Prostate gland (tissue), 2 donors: ENCODE data around the gene SMYD3.

Experiments used
- POLR2A ChIP-seq: fragments of 450-650 bp; IDR thresholded peaks from one replicate; pipeline ENCODE4 v1.6.1; 2016; ENCODE audit warnings: antibody characterized with exemption, mild to moderate bottlenecking
- TF ChIP-seq, protein P1 (sequence below), 4 experiments: fragments of 200-600 bp in 2 of 4; fragments of 450-650 bp in 2 of 4; sonication (generic) in 2 of 4; IDR thresholded peaks; 1 replicate in 3 of 4; 2 replicates in 1 of 4; pipeline ENCODE4 v1.5.1; 2016 to 2019; ENCODE audit warnings: antibody characterized with exemption in 4 of 4, mild to moderate bottlenecking in 2 of 4, moderate library complexity in 2 of 4

- TF ChIP-seq, protein P1, sequence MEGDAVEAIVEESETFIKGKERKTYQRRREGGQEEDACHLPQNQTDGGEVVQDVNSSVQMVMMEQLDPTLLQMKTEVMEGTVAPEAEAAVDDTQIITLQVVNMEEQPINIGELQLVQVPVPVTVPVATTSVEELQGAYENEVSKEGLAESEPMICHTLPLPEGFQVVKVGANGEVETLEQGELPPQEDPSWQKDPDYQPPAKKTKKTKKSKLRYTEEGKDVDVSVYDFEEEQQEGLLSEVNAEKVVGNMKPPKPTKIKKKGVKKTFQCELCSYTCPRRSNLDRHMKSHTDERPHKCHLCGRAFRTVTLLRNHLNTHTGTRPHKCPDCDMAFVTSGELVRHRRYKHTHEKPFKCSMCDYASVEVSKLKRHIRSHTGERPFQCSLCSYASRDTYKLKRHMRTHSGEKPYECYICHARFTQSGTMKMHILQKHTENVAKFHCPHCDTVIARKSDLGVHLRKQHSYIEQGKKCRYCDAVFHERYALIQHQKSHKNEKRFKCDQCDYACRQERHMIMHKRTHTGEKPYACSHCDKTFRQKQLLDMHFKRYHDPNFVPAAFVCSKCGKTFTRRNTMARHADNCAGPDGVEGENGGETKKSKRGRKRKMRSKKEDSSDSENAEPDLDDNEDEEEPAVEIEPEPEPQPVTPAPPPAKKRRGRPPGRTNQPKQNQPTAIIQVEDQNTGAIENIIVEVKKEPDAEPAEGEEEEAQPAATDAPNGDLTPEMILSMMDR (IDR thresholded peaks at IDR 0.05), result no peak
- no peak for TF ChIP-seq POLR2A
Measured at GRCh38 chr1:246540738-246541491, 33.8 kb upstream of the SMYD3 start.
